NOMO-1 treated with dmso at 0.1 percent for 144 hours (cell line): ENCODE data around the gene GNB1L.

Experiments
- DNase-seq: peaks from one replicate; lab custom pipeline; 2025; ENCODE audit not compliant: unreplicated experiment; lab: John Stamatoyannopoulos, UW

Gene GNB1L

DNA sequence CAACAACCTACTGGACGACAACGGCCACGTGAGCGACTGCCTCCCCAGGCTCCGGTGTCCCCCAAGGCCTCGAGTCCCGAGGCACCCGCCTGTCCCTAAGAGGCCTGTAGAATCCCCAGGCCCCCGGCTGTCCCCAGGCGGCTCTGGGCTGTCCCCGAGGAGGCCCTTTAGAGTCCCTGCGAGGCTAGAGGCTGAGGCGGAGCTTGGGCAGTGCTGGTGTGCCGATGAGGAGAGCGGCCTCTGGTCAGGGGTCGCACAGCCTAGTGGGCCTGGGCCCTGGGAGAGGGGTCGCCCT is 90.4 kb downstream of the GNB1L start:
- no peak for DNase-seq

DNA sequence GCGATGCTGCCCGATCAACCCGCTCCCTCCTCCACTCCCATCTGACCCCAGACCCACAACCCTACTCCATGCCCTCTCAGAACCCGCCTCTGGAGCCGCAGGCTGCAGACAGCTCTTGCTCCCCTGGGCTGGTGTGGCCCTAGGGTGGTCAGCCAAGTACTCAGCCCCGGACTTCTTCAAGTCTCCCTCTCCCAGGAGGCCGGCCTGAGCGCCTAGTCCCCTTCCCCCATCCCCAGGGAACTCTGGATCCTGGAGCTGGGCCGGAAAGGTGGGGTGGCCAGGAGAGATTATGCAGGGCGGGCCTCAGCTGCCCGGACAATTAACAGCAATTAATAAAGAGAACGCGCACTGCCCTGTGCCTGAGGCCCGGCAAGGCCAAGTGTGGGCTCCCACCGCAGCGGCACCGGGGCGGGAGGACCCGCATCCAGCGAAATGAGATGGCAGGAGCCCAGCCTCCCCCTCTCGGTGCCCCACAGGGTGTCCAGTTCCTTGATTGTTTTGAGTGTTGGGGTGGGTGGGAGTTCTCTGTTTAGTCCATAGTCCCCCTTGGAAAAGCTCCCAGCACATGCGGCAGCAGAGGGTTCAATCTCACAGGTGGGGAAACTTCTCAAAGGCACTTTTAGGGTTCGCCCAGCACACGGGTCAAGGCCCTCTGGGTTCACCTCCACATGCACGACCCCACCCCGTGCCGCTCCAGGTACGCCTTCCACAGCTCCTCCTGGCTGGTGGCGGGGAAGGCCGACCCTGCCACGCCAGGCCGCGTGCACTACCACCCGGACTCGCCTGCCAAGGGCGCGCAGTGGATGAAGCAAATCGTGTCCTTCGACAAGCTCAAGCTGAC is 91.0 kb downstream of the GNB1L start:
- DNase-seq: no peak

DNA sequence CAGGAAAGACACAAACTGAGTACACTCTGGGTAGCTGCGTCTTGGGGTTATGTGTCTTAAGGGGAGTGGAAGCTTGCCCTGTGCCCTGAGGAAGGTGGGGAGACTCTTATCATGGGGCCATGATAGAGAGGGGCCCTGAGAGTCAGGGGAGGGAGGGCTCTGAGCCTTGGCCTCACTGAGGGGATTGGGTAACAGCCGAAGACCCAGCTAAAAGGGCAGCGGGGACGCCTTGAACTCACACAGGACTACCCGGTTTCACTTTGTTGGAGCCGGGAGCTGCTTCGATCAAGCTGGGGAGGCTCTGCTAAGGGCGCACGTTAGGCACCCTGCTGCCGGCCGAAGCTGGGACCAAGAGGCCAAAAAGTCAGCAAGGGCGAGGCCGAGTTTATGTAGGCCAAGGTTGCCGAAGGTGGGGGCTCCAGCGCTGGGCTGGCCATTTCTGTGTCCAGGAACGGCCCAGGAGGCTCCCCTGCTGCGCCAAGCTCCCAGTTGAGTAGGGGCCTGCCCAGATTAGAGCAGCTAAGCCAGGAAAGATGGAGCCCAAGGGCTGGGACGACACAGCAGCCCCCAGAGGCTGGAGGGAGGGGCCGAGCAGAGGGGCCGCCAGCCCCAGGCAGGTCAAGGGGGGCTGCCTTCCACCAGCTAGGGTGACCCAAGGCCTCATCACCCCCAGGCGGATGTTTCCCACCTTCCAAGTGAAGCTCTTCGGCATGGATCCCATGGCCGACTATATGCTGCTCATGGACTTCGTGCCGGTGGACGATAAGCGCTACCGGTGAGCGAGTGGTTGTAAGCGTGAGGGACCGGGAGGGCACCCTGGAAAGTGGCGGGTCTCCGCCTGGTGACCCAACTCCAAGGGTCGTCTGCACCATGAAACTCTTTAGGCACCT is 91.9 kb downstream of the GNB1L start:
- DNase-seq: no peak

GRCh38 chr22:19761725-19762567 is 92.7 kb downstream of the GNB1L start:
- DNase-seq: no peak

- DNase-seq: no peak
These were observed 93.5 kb downstream of the GNB1L start for GRCh38 chr22:19760951-19761724.

- DNase-seq: no peak
These were observed 94.4 kb downstream of the GNB1L start, which contains the start of gene TBX1 for GRCh38 chr22:19760058-19760950. TSS of gene TBX1 (plus strand) at chr22:19760778. CDS start at chr22:19760844, 66 bp downstream.

DNA sequence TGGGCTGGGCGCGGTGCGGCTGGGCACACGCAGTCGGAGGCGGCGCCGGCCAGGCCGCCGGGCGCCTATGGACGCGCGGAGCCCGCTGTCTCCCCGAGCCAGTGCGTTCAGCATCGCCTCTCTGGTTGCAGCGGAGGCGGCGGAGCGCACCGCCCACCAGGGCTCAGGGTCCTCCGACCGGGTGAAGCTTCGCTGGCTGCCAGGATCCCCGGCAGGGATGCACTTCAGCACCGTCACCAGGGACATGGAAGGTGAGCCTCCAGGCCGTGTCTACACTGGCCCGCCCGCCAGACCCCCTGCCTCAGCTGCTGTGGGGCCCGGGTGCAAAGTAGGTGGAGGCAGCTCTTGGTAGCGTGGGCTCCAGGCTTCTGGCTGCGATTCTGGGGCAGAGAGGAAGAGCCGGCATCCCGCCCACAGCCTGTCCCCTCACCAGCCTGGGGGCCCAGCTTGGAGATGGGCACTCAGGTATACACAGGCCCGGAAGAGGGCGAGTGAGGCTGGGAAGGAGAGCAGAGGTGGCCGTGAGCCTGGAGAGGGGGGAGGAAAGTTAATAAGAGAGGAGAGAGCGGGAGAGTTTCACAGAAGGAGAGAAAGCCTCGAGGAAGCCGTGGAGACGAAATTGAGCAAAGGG is 95.1 kb downstream of the GNB1L start:
- no peak for DNase-seq

- no peak for DNase-seq
These were observed 95.7 kb downstream of the GNB1L start for GRCh38 chr22:19758896-19759426.

DNA sequence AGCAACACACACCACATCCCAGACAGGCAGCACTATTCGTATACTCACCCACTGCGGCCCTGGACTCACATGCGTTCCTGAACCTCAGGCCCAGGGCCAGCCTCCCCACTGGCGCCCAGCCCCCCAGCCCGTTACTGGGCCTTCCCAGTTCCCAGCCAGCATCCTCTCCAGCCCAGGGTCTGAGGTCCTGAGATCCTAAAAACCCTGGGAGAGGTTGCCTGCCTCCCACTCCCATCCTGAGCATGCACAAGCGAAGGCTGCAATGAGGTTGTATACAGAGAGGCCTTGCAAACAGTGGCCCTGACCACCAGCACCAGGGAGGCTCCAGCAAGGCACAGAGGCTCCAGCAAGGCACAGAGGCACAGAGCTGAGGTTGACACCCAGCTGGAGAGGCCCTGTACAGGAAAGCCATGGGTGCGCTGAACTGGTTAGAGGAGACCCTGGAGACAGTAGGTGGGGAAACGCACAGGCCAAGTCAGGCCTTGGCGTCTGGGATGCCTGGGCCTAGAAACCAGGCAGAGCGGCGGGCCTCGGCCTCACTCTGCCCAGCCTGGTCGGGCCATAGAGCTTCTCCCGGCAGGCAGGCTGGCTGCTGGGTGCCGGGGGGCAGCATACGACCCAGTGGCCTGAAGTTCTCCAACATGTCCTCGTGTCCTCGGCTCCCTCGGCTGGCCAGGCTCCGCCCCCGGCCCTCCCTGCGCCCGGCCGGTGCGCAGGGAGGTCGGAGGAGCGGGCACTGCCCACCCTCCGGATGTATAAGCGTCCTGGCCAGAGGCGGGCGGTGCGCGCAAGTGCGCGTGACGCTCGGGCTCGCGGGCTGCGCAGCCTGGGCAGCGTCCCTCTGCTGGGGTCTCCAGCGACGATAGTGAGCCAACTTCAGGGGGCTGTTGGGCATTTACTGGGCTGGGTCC is 96.4 kb downstream of the GNB1L start:
- no peak for DNase-seq

DNA sequence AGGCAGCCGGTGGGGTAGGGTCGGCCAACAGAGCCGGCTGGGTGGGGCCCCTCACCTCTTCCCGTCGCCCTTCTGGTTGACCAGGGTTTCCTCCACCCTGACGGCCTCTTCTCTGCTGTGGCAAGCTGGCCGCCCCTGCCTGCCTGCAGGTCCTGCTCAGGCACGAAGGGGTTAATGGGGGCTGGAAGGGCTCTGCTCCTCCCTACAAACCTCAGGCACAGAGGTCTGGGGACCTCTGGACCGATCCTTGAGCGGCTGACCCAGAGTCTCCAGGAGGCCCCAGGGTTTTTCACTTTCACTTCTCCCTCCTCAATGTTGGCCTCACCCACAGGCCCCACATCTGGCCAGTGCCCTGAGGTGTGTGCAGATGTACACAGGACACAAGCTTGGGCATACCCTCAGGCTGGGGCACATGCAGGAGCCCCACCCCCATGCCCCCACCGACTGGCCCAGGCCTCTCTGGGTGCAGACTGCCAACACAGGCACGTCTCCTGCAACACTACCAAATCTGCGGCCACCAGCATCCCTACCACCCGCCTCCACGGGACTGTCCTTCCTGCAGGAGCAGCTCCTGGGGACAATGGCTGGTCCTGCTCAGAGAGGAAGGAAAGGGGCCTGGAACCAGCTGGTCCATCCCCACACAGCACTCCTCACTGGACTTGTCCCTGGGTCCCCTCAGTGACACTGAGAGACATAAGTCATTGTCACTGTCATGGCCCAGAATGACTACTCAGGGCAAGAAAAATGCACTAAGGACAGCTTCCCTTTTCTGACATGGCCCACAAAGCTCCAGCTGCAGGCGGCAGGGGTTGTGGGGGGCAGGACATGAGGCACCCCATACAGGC is 97.3 kb downstream of the GNB1L start:
- peak; percentile 54 for DNase-seq

GRCh38 chr22:19756288-19757128 is 98.2 kb downstream of the GNB1L start:
- peak; percentile 25 for DNase-seq

GRCh38 chr22:19755722-19756287 is 98.9 kb downstream of the GNB1L start:
- no peak for DNase-seq

DNA sequence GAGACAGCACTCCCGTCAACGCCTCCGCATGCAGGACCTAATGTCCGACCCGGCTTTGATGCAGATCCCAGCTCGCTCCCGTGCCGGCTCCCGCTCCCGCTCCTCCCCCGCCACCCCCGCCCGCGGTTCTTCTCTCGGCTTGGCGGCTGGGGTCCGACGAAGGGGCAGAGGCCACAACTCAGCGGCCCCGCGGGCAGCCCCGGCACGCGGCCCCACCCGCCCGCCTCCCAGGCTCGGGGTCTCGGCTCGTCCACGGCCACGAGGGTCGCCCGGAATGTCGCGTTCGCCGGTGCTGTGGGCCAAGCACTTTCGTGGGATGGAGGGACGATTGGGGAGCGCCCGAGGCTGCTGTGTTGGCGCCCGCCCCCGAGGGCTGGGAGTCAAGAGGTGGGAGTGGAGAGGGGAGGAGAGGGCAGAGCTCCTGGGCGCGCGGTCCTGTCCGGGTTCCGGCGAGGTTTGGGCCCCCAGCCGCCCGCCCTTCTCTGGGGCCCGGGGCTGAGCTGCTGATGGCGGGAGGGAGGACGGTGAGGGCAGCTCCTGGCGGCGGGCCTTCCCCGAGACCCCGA is 99.4 kb downstream of the GNB1L start:
- no peak for DNase-seq

DNA sequence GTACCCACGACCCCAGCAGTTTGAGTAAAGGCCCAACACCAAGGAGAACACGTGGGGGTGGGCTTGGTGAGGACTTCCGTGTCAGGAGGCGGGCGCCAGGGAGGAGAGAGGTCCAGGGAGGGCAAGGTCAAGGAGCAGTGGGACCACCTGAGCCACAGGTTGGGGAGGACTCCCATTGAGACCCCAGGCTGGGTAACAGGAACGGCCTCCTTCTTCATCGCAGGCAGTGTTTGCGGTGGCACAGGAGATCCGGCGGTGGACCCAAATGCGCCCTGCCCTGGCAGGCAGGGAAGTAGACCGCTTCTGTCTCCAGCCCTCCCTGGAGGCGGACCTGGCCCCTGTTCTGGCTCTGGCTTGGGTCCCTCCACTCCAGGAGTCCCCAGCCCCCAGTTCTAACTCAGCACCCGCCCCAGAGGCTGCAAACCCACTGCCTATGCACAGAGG is 100.0 kb downstream of the GNB1L start:
- DNase-seq: no peak

DNA sequence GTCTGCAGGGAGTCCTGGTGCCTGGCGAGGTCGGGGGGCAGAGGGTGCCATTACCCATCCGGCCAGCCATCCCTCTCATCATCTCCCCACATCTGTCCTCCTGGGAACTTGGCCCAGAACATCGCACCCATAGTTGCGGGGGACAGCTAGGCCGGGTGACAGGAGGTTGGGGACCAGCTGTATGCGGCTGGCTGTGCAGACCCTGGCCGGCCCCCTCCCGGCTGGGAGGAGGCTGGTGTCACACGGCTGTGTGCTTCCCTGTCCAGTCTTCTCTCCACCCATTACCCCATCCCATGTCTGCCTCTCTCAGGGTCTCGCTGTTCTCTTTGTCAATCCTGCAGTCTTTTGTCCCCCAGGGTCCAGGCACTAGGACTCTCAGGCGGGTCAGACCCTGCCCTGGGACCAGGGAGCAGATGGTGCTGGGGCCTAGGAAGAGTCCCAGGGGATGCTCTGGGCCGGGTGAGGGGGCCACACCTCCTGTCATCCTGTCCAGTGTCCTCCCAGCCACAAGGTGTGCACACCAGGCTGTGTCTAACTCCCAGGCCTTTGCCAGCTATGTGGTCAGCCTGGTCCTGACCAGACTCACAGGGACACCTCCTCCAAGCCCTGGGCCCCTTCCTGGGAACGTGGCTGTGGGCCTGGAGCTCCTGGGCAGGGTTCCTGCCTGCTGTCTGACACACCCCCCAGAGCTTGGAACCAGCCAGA is 100.5 kb downstream of the GNB1L start:
- DNase-seq: no peak
